H9 (cell line): Measurements from ENCODE around the gene MYMX. TPM values are rescaled to one million over a fixed set of nuclear protein-coding genes. Genes with fewer than 3 reads are reported as not detected.

Source experiments
- DNase-seq: peaks from one replicate; pipeline ENCODE4 v3.0.0-alpha.2; 2017
- H2AFZ ChIP-seq: one replicate; pipeline ENCODE4 v1.6.1; 2013; ENCODE audit warnings: mild to moderate bottlenecking, low read length, control low read depth, moderate library complexity
- H2AK5ac ChIP-seq: 2 replicates; pipeline ENCODE4 v1.6.1; 2013; ENCODE audit warnings: low read length, control low read depth, mixed read lengths; ENCODE audit not compliant: insufficient read length
- H2BK120ac ChIP-seq: one replicate; pipeline ENCODE4 v1.6.1; 2013; ENCODE audit warnings: low read depth, mild to moderate bottlenecking, low read length, control low read depth, inconsistent platforms; ENCODE audit not compliant: poor library complexity, severe bottlenecking
- H2BK12ac ChIP-seq: 2 replicates; pipeline ENCODE4 v1.6.1; 2013; ENCODE audit warnings: low read length, control low read depth, mixed read lengths, low read depth; ENCODE audit not compliant: insufficient read length
- H2BK15ac ChIP-seq: 2 replicates; pipeline ENCODE4 v1.6.1; 2013; ENCODE audit warnings: low read depth, low read length, control low read depth
- H2BK20ac ChIP-seq: one replicate; pipeline ENCODE4 v1.6.1; 2013; ENCODE audit warnings: low read depth, mild to moderate bottlenecking, low read length, control low read depth, inconsistent platforms; ENCODE audit not compliant: poor library complexity, severe bottlenecking
- H2BK5ac ChIP-seq: 2 replicates; pipeline ENCODE4 v1.6.1; 2013; ENCODE audit warnings: low read length, control low read depth, mixed read lengths; ENCODE audit not compliant: insufficient read length
- H3K14ac ChIP-seq: 2 replicates; pipeline ENCODE4 v1.6.1; 2013; ENCODE audit warnings: low read length, control low read depth; ENCODE audit not compliant: insufficient read depth
- H3K18ac ChIP-seq: 2 replicates; pipeline ENCODE4 v1.6.1; 2013; ENCODE audit warnings: low read depth, mild to moderate bottlenecking, mixed read lengths, low read length, control low read depth; ENCODE audit not compliant: insufficient read length
- H3K23ac ChIP-seq: 2 replicates; pipeline ENCODE4 v1.6.1; 2013; ENCODE audit warnings: low read length, control low read depth, mixed read lengths, low read depth; ENCODE audit not compliant: insufficient read length
- H3K23me2 ChIP-seq: 2 replicates; pipeline ENCODE4 v1.6.1; 2013; ENCODE audit warnings: low read depth, mild to moderate bottlenecking, mixed read lengths, low read length, control low read depth; ENCODE audit not compliant: insufficient read length, poor library complexity, severe bottlenecking
- H3K27ac ChIP-seq: 2 replicates; pipeline ENCODE4 v1.5.1; 2013; ENCODE audit warnings: low read length, control low read depth, mixed read lengths, low read depth; ENCODE audit not compliant: insufficient read length
- H3K27me3 ChIP-seq: 2 replicates; pipeline ENCODE4 v1.6.1; 2013; ENCODE audit warnings: low read length, control low read depth, inconsistent platforms; ENCODE audit not compliant: insufficient read depth
- H3K4ac ChIP-seq: 2 replicates; pipeline ENCODE4 v1.6.1; 2013; ENCODE audit warnings: low read depth, mild to moderate bottlenecking, control low read depth, inconsistent platforms, low read length, moderate library complexity
- H3K4me1 ChIP-seq: 2 replicates; pipeline ENCODE4 v1.6.1; 2013; ENCODE audit warnings: low read length, control low read depth, inconsistent platforms; ENCODE audit not compliant: insufficient read depth
- H3K4me2 ChIP-seq: 2 replicates; pipeline ENCODE4 v1.6.1; 2013; ENCODE audit warnings: low read length, control low read depth, mixed read lengths; ENCODE audit not compliant: insufficient read length, insufficient read depth
- H3K56ac ChIP-seq: 2 replicates; pipeline ENCODE4 v1.6.1; 2013; ENCODE audit warnings: low read depth, mild to moderate bottlenecking, mixed read lengths, low read length, control low read depth; ENCODE audit not compliant: insufficient read length
- H3K79me1 ChIP-seq: 2 replicates; pipeline ENCODE4 v1.6.1; 2013; ENCODE audit warnings: low read depth, mild to moderate bottlenecking, moderate library complexity, low read length, control low read depth, inconsistent platforms; ENCODE audit not compliant: insufficient read depth, poor library complexity, severe bottlenecking
- H3K79me2 ChIP-seq: 2 replicates; pipeline ENCODE4 v1.6.1; 2013; ENCODE audit warnings: low read length, control low read depth, inconsistent platforms; ENCODE audit not compliant: insufficient read depth
- H3K9ac ChIP-seq: 2 replicates; pipeline ENCODE4 v1.6.1; 2013; ENCODE audit warnings: low read length, control low read depth, mixed read lengths; ENCODE audit not compliant: insufficient read length; ENCODE audit errors: extremely low read depth
- H3K9me3 ChIP-seq: one replicate; pipeline ENCODE4 v1.6.1; 2013; ENCODE audit warnings: low read depth, low read length, inconsistent platforms; ENCODE audit not compliant: control insufficient read depth
- H3T11ph ChIP-seq: one replicate; pipeline ENCODE4 v1.6.1; 2013; ENCODE audit warnings: mild to moderate bottlenecking, low read length, control low read depth, inconsistent platforms
- H4K20me1 ChIP-seq: one replicate; pipeline ENCODE4 v1.6.1; 2013; ENCODE audit not compliant: control insufficient read depth, insufficient read length, insufficient read depth
- H4K5ac ChIP-seq: 2 replicates; pipeline ENCODE4 v1.6.1; 2013; ENCODE audit warnings: low read depth, mild to moderate bottlenecking, mixed read lengths, low read length, control low read depth; ENCODE audit not compliant: insufficient read length
- H4K8ac ChIP-seq: replicated peaks from 2 replicates; pipeline ENCODE4 v1.6.1; 2013; ENCODE audit warnings: low read length, control low read depth, mixed read lengths, low read depth; ENCODE audit not compliant: insufficient read length
- H4K91ac ChIP-seq: 2 replicates; pipeline ENCODE4 v1.6.1; 2013; ENCODE audit warnings: low read depth, mild to moderate bottlenecking, moderate library complexity, mixed read lengths, low read length, control low read depth; ENCODE audit not compliant: insufficient read length
- H3K27ac Mint-ChIP-seq, 3 experiments: 2 replicates in 2 of 3; 3 replicates in 1 of 3; pipeline ENCODE4 v1.8.0; 2020 to 2021; ENCODE audit warnings: mixed read lengths in 3 of 3, mild to moderate bottlenecking in 1 of 3, moderate library complexity in 1 of 3
- H3K27me3 Mint-ChIP-seq: 2 replicates; pipeline ENCODE4 v1.8.0; 2021; ENCODE audit warnings: low read depth, mild to moderate bottlenecking, moderate library complexity, mixed read lengths
- H3K36me3 Mint-ChIP-seq, 3 experiments: 2 replicates in 2 of 3; 3 replicates in 1 of 3; pipeline ENCODE4 v1.8.0; 2020 to 2021; ENCODE audit warnings: low read depth in 3 of 3, mixed read lengths in 3 of 3; ENCODE audit not compliant: insufficient read depth in 1 of 3
- H3K4me1 Mint-ChIP-seq, 2 experiments: 2 replicates each; pipeline ENCODE4 v1.8.0; 2020; ENCODE audit warnings: mixed read lengths in 2 of 2
- H3K4me3 Mint-ChIP-seq, 2 experiments: 2 replicates in 1 of 2; 3 replicates in 1 of 2; pipeline ENCODE4 v1.8.0; 2020 to 2021; ENCODE audit warnings: mild to moderate bottlenecking in 2 of 2, mixed read lengths in 2 of 2, moderate library complexity in 1 of 2
- H3K9me3 Mint-ChIP-seq, 2 experiments: 2 replicates in 1 of 2; 3 replicates in 1 of 2; pipeline ENCODE4 v1.8.0; 2020; ENCODE audit warnings: mild to moderate bottlenecking in 2 of 2, mixed read lengths in 2 of 2, moderate library complexity in 1 of 2
- WGBS: extraction: QIAGEN DNeasy Blood & Tissue Kit; methylation state at CpG from one replicate; pipeline ENCODE4 v1.1.7; 2013; ENCODE audit warnings: missing lambda C conversion rate, low lambda C conversion rate, mixed read lengths; ENCODE audit not compliant: insufficient read length; ENCODE audit errors: extremely low coverage; 5-methylcytosine and 5-hydroxymethylcytosine counted together
- total RNA-seq: library from RNA; stranded (reverse); gene quantifications from 2 replicates; pipeline ENCODE4 v1.2.1, GENCODE V29; 2021
- TF ChIP-seq, protein P1 (sequence below): fragments of 200-600 bp; sonication (generic); conservative IDR thresholded peaks from 3 replicates; pipeline ENCODE4 v1.8.0; 2021; ENCODE audit warnings: antibody characterized with exemption, mild to moderate bottlenecking

MYMX gene
- total RNA-seq, 1 experiment from 2014 or later: 1.1 TPM

GRCh38 chr6:44201638-44202303, 15.0 kb upstream of the MYMX start:
- no peaks in the 10 kb centered on the region; a peak in 1 of 7 replicates for H3K36me3 Mint-ChIP-seq
- no peak overlapping the region for H3T11ph ChIP-seq
- WGBS: no CpG with 5 or more reads among the region's 11 CpGs
- H3K27me3 ChIP-seq: no peaks in the 10 kb centered on the region
- peak overlapping the region; percentile 97 for H3K18ac ChIP-seq
- H3K56ac ChIP-seq: no peak overlapping the region
- no peaks in the 10 kb centered on the region for H3K79me1 ChIP-seq
- peaks cover 52 to 53% of the 10 kb centered on the region in 2 experiments for H3K4me1 Mint-ChIP-seq
- peaks cover 3% of the 10 kb centered on the region for H4K20me1 ChIP-seq
- H2AK5ac ChIP-seq: peak overlapping the region; percentile 57
- H3K4ac ChIP-seq: peak overlapping the region; percentile 15; the same call in 1 of the 2 replicates
- H2BK120ac ChIP-seq: no peak overlapping the region
- peak overlapping the region; percentile 74 for H4K5ac ChIP-seq
- H3K9me3 Mint-ChIP-seq: no peaks in the 10 kb centered on the region
- no peak overlapping the region for H2BK5ac ChIP-seq
- no peaks in the 10 kb centered on the region for H3K23me2 ChIP-seq
- peak overlapping the region; percentile 97 to 100 (median 99) for H3K27ac Mint-ChIP-seq
- peaks cover 20% of the 10 kb centered on the region for H3K4me1 ChIP-seq
- no peak overlapping the region for H3K23ac ChIP-seq
- no peak overlapping the region for H3K9ac ChIP-seq
- H3K27ac ChIP-seq: no peak overlapping the region
- H3K27me3 Mint-ChIP-seq: no peaks in the 10 kb centered on the region; the same call in 1 of the 2 replicates
- H2AFZ ChIP-seq: no peak overlapping the region
- no peak overlapping the region for H3K4me2 ChIP-seq
- H3K79me2 ChIP-seq: no peaks in the 10 kb centered on the region
- H3K4me3 Mint-ChIP-seq: peak overlapping the region in 1 of 2 experiments; percentile 56; a peak in 2 of 5 replicates
- H4K91ac ChIP-seq: peak overlapping the region; percentile 67
- DNase-seq: no peak
- H4K8ac ChIP-seq: peak overlapping the region; percentile 30
- H3K9me3 ChIP-seq: no peaks in the 10 kb centered on the region
- H3K14ac ChIP-seq: peak overlapping the region; percentile 86
- peak overlapping the region; percentile 91 for H2BK12ac ChIP-seq
- H2BK20ac ChIP-seq: peak overlapping the region; percentile 1
- TF ChIP-seq, protein P1, sequence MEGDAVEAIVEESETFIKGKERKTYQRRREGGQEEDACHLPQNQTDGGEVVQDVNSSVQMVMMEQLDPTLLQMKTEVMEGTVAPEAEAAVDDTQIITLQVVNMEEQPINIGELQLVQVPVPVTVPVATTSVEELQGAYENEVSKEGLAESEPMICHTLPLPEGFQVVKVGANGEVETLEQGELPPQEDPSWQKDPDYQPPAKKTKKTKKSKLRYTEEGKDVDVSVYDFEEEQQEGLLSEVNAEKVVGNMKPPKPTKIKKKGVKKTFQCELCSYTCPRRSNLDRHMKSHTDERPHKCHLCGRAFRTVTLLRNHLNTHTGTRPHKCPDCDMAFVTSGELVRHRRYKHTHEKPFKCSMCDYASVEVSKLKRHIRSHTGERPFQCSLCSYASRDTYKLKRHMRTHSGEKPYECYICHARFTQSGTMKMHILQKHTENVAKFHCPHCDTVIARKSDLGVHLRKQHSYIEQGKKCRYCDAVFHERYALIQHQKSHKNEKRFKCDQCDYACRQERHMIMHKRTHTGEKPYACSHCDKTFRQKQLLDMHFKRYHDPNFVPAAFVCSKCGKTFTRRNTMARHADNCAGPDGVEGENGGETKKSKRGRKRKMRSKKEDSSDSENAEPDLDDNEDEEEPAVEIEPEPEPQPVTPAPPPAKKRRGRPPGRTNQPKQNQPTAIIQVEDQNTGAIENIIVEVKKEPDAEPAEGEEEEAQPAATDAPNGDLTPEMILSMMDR: no peak
- no peak overlapping the region; the same call in 1 of the 2 replicates for H2BK15ac ChIP-seq
